ENCODE measurements around the gene ZAP70. TPM values are rescaled to one million over a fixed set of nuclear protein-coding genes. Genes with fewer than 3 reads are reported as not detected.

Gene ZAP70
- total RNA-seq, 2 experiments from 2014 or later, result 286 to 338 TPM

DNA sequence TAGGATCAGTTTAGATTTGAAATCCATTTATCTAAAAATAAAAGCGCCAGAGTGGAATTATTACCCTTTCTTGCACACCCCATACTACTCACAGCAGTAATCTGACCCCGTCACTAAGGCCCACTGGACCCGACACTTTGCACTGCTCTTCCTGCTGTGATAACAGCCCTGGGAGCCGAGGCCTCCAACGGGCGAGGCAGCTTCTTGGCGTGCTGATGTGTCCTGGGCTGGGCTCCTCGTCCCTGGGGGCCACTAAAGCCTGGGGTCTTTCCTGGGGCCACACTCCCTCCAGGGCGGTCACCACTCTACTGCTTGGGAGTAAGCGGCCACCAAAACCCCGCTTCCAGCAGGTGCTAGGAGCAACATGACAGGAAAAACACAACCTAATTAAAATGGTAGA lies 61.7 kb downstream of the ZAP70 start:
- Mint-ChIP-seq H3K27ac (no peak overlapping the region), H3K36me3 (peaks cover 10% of the 10 kb centered on the region), H3K9me3 (ENCODE audit: low read depth) (no peaks in the 10 kb centered on the region), H3K4me1 (peaks cover 6% of the 10 kb centered on the region), H3K27me3 (no peaks in the 10 kb centered on the region), H3K4me3 (no peak overlapping the region)
- ATAC-seq, result no peak
- DNase-seq, result no peak
- CTCF ChIA-PET, result interaction anchor here (1.3 to 2.8 kb wide), 5 partner anchors 11 to 79 kb away, joined by 3 to 12 read pairs (median 5); no protein-coding TSS in a partner anchor

DNA sequence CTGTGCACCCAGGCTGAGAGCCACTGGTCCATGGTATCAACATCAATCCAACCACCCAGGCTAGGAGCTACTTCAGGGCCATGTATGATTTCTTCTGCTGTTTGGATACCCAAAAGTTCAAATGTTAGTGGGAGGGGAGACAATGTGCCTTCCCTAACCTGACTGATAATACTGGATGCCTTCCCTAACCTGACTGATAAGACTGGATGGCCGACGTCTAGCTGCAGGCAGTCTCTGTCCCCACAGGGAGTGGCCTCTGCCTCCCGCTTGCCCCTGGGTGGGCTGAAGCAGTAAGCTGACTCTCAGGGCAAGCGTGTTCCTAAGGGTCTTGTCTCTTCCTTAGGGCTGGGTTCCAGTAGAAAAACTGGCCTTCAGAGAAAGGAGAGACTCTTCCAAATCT lies 65.8 kb downstream of the ZAP70 start:
- ATAC-seq, result no peak
- Mint-ChIP-seq H3K27ac (no peak overlapping the region), H3K36me3 (peaks cover 2% of the 10 kb centered on the region), H3K27me3 (no peaks in the 10 kb centered on the region), H3K4me3 (no peak overlapping the region), H3K9me3 (ENCODE audit: low read depth) (no peaks in the 10 kb centered on the region), H3K4me1 (peaks cover 6% of the 10 kb centered on the region)
- no peak for DNase-seq
- CTCF ChIA-PET, result no interaction called here

DNA sequence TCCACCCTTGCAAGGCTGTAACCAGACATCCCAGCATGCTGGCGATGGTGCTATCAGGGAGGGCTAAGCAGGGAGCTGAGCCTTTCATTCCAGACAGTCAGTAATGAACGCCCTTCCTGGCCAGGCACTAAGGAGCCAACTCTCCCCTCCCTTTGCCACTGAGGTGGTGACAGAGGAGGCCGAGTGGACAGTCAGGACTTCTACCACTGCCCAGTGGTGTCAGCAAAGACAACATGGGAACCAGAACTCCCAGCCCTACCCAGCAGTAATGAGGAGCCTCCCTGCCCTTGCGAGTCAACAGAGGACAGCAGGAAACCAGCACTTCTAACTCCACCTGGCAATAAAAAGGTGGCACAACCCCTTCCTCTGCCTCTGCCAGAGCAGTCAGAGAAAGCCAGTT lies 68.6 kb downstream of the ZAP70 start:
- DNase-seq, result no peak
- CTCF ChIA-PET, result no interaction called here
- no peak for ATAC-seq
- Mint-ChIP-seq H3K27me3 (no peaks in the 10 kb centered on the region), H3K9me3 (ENCODE audit: low read depth) (no peaks in the 10 kb centered on the region), H3K36me3 (peaks cover 4% of the 10 kb centered on the region), H3K4me3 (no peak overlapping the region), H3K4me1 (no peaks in the 10 kb centered on the region), H3K27ac (no peak overlapping the region)

DNA sequence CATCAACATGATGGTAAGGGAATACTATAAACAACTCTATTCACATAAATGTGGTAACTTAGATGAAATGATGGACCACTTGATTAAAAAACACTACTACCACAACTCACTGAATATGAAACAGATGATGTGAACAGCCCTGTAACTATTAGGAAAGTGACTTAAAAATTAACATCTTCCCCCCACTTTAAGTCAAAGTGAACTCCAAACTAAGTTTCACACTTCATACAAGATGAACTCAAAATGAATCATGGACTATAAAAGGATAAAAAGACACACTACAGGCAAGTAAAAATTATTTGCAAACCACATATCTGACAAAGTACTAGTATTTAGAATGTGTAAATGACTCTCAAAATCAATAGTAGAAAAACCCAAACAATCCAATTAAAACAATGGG lies 71.6 kb downstream of the ZAP70 start:
- DNase-seq (no peak), ATAC-seq (no peak)
- peaks cover 4% of the 10 kb centered on the region for H3K36me3 Mint-ChIP-seq
- H3K27me3 Mint-ChIP-seq, result no peaks in the 10 kb centered on the region
- no peaks in the 10 kb centered on the region for H3K9me3 Mint-ChIP-seq (ENCODE audit: low read depth)
- H3K4me3 Mint-ChIP-seq, result no peak overlapping the region
- no peak overlapping the region for H3K27ac Mint-ChIP-seq
- no peaks in the 10 kb centered on the region for H3K4me1 Mint-ChIP-seq
- CTCF ChIA-PET, result no interaction called here

DNA sequence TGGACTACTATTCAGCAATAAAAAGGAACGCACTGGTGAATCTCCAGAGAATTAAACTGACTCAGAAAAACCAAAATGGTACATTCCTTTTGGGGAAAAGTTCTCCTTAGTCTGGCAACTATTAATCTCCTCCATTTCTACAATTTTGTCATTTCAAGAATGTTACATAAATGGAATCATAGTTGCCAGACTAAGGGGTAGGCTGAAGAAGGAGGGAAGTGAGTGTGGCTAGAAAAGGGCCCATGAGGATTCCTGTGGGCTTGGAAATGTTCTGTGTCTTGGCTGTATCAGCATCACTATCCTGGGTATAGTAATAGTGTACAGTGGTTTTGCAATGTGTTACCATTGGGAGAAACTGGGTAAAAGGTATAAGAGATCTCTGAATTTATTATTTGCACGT lies 72.4 kb downstream of the ZAP70 start:
- Mint-ChIP-seq H3K4me3 (no peak overlapping the region), H3K4me1 (no peaks in the 10 kb centered on the region), H3K27me3 (no peaks in the 10 kb centered on the region), H3K27ac (no peak overlapping the region), H3K9me3 (ENCODE audit: low read depth) (no peaks in the 10 kb centered on the region), H3K36me3 (peaks cover 4% of the 10 kb centered on the region)
- CTCF ChIA-PET, result no interaction called here
- no peak for ATAC-seq
- DNase-seq, result no peak

DNA sequence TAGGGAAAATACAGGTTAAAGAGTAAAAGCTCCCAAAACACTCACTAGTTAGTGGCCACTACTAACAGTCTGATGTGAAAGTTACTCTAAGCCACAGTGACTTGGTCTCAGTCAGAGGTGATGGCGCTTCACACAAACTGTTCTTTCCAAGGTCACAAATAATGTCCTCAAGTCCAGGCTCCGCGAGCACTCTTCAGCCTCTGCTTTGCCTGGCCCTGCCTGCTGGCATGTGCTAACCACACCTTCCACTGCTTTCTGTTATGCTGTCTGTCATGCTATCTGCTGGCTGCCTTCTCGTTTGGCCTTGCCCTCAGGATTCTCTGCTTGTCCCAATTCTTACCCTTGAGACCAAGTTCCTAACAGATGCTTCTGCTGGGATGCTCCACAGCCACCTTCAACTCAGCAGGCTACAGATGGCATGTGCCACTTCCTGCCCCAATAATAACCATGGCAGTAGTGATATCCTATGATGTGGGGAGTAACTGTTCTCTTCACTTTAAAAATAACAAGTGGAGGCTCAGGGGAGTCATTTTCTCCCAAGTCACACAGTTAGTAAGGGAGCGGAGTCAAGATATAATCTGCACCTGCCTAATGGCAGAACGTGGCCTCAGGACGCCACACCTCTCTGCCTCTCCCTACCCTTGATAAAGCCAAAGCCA lies 75.7 kb downstream of the ZAP70 start:
- Mint-ChIP-seq H3K4me3 (no peak overlapping the region), H3K36me3 (peaks cover 12% of the 10 kb centered on the region), H3K27me3 (no peaks in the 10 kb centered on the region), H3K27ac (no peak overlapping the region), H3K4me1 (no peaks in the 10 kb centered on the region), H3K9me3 (ENCODE audit: low read depth) (no peaks in the 10 kb centered on the region)
- DNase-seq, result no peak
- CTCF ChIA-PET, result no interaction called here
- no peak for ATAC-seq

Other genes starting within 250 kb of the ZAP70 start
- 10 to 100 TPM; 33.8 to 77.6 TPM for gene ANKRD36B, start 123.7 kb upstream of the ZAP70 start, total RNA-seq
- gene COX5B, start 67.5 kb upstream of the ZAP70 start, total RNA-seq, result 100 to 1,000 TPM; 206 to 236 TPM
- 10 to 100 TPM; 87.4 to 94.3 TPM for gene ACTR1B, start 49.5 kb upstream of the ZAP70 start, total RNA-seq
- gene C2orf92, start 43.9 kb upstream of the ZAP70 start, total RNA-seq, result 1 to 10 TPM; 7.3 to 8.4 TPM

Measured in activated CD8-positive, alpha-beta memory T cell treated with anti-CD3 and anti-CD28 coated beads, Interleukin-2, amount 10 ng/mL, durations not matched to agents 7 days and 5 days (primary cell).